ENCODE results near the gene SVIL.

The SVIL gene, protein sequence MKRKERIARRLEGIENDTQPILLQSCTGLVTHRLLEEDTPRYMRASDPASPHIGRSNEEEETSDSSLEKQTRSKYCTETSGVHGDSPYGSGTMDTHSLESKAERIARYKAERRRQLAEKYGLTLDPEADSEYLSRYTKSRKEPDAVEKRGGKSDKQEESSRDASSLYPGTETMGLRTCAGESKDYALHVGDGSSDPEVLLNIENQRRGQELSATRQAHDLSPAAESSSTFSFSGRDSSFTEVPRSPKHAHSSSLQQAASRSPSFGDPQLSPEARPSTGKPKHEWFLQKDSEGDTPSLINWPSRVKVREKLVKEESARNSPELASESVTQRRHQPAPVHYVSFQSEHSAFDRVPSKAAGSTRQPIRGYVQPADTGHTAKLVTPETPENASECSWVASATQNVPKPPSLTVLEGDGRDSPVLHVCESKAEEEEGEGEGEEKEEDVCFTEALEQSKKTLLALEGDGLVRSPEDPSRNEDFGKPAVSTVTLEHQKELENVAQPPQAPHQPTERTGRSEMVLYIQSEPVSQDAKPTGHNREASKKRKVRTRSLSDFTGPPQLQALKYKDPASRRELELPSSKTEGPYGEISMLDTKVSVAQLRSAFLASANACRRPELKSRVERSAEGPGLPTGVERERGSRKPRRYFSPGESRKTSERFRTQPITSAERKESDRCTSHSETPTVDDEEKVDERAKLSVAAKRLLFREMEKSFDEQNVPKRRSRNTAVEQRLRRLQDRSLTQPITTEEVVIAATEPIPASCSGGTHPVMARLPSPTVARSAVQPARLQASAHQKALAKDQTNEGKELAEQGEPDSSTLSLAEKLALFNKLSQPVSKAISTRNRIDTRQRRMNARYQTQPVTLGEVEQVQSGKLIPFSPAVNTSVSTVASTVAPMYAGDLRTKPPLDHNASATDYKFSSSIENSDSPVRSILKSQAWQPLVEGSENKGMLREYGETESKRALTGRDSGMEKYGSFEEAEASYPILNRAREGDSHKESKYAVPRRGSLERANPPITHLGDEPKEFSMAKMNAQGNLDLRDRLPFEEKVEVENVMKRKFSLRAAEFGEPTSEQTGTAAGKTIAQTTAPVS (N-terminal part only)

DNA sequence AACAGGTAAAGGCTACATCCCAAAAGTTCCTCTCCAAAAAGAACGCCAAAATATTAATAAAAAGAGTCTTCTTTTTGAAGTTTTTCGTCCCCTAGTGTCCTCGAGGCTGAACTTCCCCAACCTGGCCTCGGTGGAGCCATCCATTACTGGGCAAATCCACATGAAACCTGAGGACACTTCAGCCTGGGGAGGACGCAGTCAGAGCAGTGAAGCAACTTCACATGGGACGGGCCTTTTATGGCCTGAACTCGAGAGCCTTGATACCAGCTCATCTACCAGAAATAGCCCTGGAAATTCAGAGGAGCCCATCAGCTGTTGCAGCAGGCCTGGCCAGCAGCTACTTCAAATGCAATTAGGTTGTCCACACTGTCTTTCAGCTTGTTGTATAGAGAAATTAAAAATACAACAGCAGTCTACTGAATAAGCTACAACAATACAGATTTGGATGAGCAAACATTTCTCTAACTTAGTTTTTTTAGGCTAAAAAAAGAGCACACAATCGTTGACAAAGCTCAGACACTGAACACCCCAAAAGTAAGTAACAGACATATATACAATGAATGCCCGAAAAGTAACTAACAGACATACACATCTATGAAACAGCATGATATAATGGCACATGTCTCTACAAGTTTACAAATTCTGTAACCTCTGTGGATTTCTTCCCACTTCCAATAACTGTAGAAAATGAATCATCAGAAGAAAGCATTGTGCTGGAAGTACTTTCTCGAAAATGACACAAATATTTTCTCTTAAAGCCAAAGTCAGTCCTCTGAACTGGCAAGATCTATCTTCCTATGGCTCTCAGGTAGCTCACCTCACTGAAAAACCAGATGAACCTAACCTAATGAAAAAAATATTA, at the start of gene SVIL:
Gene SVIL, minus strand, starts transcription at position 208 of the 862 bp plus-strand sequence. CDS start 79,913 bp downstream, outside the sequence.
- DNase-seq (ENCODE audit: low read depth) = peak; percentile 87
- H3K4me3 ChIP-seq (ENCODE audit: low read length) = peak within 1 kb of the TSS; percentile 0
- TF ChIP-seq, protein P1, sequence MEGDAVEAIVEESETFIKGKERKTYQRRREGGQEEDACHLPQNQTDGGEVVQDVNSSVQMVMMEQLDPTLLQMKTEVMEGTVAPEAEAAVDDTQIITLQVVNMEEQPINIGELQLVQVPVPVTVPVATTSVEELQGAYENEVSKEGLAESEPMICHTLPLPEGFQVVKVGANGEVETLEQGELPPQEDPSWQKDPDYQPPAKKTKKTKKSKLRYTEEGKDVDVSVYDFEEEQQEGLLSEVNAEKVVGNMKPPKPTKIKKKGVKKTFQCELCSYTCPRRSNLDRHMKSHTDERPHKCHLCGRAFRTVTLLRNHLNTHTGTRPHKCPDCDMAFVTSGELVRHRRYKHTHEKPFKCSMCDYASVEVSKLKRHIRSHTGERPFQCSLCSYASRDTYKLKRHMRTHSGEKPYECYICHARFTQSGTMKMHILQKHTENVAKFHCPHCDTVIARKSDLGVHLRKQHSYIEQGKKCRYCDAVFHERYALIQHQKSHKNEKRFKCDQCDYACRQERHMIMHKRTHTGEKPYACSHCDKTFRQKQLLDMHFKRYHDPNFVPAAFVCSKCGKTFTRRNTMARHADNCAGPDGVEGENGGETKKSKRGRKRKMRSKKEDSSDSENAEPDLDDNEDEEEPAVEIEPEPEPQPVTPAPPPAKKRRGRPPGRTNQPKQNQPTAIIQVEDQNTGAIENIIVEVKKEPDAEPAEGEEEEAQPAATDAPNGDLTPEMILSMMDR (IDR thresholded peaks at IDR 0.05; ENCODE audit: insufficient read depth, low read depth, low read length, missing control alignments) = no peak

DNA sequence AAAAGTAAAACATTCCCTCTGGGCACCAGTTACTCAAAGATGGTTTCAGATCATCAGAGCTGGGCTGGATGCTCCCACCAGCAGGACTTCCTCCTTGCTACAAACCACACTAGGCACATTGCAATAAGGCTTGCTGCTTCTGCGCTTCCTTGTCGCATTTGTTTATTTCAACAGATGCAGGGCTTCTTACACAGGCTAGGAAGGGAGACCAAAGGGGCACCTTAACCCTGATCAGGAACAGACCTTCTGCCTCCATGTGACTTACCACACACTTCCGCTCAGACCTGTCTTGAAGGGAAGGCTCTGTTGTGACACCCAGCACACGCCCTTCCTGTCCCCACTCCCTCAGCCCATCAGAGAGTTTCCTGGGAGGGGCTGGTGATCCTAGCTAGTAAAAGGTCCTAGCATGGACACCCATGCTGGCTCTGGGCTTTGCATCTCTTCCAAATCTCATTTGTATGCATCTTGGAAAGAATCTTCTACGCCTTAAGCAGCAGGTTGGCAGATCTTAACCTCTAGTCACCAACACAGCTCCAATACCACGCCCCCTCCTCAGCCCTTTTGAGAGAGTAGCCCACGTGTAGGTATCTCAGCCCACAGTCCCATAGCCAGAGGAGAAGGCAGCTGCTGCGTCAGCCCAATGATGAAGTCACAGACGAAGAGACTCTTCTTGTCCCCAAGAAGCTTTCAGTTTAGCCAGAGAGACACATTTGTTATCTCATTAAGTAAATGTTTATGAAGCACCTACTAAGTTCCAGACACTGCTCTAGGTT, 47.1 kb upstream of the SVIL start:
- TF ChIP-seq, protein P1 (IDR thresholded peaks at IDR 0.05; ENCODE audit: insufficient read depth, low read depth, low read length, missing control alignments) = no peak
- DNase-seq (ENCODE audit: low read depth) = peak; percentile 34
- H3K4me3 ChIP-seq (ENCODE audit: low read length) = no peak overlapping the region

DNA sequence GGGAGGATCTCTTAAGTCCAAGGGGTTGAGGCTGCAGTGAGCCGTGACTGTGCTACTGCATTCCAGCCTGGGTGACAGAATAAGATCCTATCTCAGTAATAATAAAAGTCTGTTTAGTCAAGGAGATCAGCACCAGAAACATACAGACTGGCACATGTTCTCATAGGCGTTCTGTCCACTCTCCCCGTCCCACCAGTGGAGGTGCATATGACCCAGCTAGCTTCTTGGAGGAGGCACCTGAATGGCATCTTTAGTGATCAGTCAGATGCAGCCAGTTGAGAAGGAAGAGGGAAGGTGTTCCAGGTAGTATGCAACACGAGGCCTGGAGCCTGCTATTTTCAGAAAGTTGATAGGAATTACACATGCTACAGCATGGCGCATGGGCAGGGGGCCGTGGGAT, 45.3 kb upstream of the SVIL start:
- H3K4me3 ChIP-seq (ENCODE audit: low read length) = no peak overlapping the region
- DNase-seq (ENCODE audit: low read depth) = no peak
- TF ChIP-seq, protein P1 (IDR thresholded peaks at IDR 0.05; ENCODE audit: insufficient read depth, low read depth, low read length, missing control alignments) = no peak

DNA sequence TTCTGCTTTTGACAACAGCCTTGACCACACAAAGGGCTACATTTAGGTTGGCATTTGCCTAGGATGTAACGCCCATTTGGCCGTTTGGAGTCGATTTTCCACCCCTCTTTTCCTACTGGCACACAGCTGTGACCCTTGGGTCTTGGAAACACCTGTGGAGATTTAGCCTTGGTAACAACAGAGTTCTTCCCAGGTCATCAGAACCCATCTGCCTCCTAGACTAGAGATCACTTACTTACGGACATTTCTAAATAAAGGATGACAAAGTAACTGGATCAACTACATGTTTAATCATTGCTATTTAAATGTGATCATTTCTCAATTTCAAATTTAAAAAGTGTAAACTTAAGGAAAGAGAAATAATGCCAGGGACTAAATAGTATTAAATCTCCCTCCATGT, 42.0 kb upstream of the SVIL start:
- no peak for DNase-seq (ENCODE audit: low read depth)
- TF ChIP-seq, protein P1 (IDR thresholded peaks at IDR 0.05; ENCODE audit: insufficient read depth, low read depth, low read length, missing control alignments) = no peak

DNA sequence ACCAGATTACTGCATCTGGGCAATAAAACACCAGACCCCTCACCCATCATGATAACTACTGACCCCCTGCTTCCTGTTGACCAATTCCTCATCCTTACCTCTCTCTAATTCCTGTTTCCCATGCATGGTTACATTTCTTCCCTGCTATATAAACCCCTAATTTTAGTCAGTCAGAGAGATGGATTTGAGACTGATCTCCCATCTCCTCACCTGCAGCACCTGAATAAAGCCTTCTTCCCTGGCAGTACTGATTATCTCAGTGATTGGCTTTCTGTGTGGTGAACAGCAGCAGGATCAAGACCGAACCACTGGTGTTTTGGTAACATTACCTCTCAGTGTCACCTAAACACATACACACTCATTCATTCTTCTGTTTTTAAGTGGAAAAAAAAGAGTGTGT, 41.2 kb upstream of the SVIL start:
- no peak overlapping the region for H3K4me3 ChIP-seq (ENCODE audit: low read length)
- no peak for DNase-seq (ENCODE audit: low read depth)

More for the DNA sequence above, 42.0 kb upstream of the SVIL start:
- H3K4me3 ChIP-seq (ENCODE audit: low read length) = no peak overlapping the region

More for the DNA sequence above, 41.2 kb upstream of the SVIL start:
- TF ChIP-seq, protein P1 (IDR thresholded peaks at IDR 0.05; ENCODE audit: insufficient read depth, low read depth, low read length, missing control alignments) = no peak
